ENCODE measurements around the gene LRWD1.
"Not testable (repeated sequence)": the region's sequence is repeated elsewhere in the genome, so short reads cannot be mapped to it uniquely, and the experiment has no call there.

The LRWD1 gene

DNA sequence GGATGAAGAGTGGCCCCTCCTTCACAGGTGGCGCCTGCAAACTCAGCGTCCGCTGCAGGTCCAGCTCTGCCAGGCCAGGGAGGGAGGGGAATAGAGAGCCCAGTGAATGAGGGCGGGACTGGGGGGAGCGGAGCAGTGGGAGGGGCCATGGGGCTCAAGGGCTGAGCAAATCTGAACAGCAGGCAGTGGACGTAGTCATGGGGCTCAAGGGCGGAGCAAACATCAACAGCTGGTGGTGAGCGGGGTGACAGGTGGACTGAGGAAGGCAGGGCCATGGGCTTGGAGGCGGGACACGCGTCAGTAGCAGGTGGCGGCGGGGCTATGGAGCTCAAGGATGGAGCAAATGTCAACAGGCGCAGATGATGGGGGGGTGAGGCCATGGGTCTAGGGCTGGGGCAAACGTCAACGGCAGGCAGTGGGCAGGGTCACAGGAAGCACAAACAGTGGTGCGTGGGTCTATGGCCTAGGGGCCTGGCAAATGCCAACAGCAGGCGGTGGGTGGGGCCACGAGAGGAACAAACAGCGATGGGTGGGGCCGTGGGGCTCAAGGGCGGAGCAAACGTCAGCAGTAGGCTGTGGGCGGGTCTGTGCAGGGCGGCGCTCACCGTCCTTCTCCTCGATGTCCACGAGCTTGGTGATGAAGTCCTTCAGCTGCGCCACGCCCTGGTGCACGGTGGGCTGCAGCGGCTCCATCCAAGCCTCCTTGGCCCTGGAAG is 28.6 kb downstream of the LRWD1 start:
- H3K9me3 ChIP-seq (ENCODE audit: low read length); H3K36me3 ChIP-seq (ENCODE audit: insufficient read depth, low read length); H3K27ac ChIP-seq (ENCODE audit: low read depth, low read length); H3K27me3 ChIP-seq (ENCODE audit: control insufficient read depth in 1 of 2, insufficient read depth in 2 of 2, low read length in 2 of 2); H3K9ac ChIP-seq (ENCODE audit: low read length); H3K4me3 ChIP-seq (ENCODE audit: low read depth in 1 of 2, low read length in 2 of 2); H3K4me1 ChIP-seq (ENCODE audit: insufficient read depth, low read length): not testable (repeated sequence)

DNA sequence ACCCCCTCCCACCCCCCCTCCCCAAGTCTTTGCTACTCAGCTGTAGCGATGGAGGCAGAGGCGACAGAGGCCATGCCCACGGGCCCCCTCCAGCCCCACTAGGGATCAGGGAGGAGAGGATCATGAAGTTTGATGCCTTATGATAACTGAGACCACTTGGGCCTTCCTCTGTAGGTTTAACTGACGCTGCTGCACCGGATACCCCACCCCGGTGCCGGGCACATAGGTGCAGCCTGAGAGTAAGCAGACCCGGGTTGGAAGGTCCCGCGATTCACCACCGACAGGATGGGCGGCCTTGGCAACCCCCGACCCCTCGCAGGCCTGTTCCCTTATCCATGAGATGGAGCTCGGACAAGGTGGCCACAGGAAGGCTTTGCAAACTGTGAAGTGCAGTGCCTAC is 29.2 kb downstream of the LRWD1 start:
- H3K27ac ChIP-seq (ENCODE audit: low read depth, low read length); H3K9me3 ChIP-seq (ENCODE audit: low read length); H3K4me1 ChIP-seq (ENCODE audit: insufficient read depth, low read length); H3K9ac ChIP-seq (ENCODE audit: low read length); H3K36me3 ChIP-seq (ENCODE audit: insufficient read depth, low read length); H3K27me3 ChIP-seq (ENCODE audit: control insufficient read depth in 1 of 2, insufficient read depth in 2 of 2, low read length in 2 of 2); H3K4me3 ChIP-seq (ENCODE audit: low read depth in 1 of 2, low read length in 2 of 2): not testable (repeated sequence)

DNA sequence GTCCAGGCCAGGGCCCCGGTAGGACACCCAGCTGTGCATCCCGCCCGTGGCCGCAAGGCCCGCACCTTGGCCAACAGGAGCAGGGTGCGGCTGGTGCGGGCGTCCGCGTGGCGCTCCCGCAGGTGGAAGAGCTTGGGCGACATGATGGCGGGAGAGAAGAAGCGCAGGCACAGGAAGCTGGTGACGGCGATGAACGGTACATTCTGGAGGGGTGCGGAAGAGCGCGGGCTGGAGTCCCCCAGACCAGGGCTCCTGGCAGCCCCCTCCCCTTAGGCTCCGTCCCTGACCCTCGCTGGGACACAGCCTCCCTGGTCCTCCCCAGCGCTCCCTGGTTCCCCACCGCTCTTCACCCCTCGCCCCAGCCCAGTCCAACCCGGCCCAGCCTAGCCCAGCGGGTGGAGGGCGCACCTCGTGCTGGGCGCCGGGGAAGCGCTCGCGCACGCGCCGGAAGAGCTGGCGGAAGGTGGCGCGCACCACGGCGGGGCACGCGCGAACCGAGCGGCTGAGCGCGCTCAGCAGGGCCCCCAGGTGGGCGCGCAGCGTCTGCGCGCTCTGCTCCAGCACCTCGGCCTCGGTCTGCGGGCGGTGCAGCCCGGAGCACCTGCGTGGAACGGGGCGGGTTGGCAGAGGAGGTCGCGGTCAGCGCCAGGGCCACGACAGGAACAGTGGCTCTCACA is 29.8 kb downstream of the LRWD1 start:
- not testable (repeated sequence) for H3K9me3 ChIP-seq (ENCODE audit: low read length); H3K27me3 ChIP-seq (ENCODE audit: control insufficient read depth in 1 of 2, insufficient read depth in 2 of 2, low read length in 2 of 2); H3K4me1 ChIP-seq (ENCODE audit: insufficient read depth, low read length); H3K4me3 ChIP-seq (ENCODE audit: low read depth in 1 of 2, low read length in 2 of 2); H3K27ac ChIP-seq (ENCODE audit: low read depth, low read length); H3K36me3 ChIP-seq (ENCODE audit: insufficient read depth, low read length); H3K9ac ChIP-seq (ENCODE audit: low read length)

DNA sequence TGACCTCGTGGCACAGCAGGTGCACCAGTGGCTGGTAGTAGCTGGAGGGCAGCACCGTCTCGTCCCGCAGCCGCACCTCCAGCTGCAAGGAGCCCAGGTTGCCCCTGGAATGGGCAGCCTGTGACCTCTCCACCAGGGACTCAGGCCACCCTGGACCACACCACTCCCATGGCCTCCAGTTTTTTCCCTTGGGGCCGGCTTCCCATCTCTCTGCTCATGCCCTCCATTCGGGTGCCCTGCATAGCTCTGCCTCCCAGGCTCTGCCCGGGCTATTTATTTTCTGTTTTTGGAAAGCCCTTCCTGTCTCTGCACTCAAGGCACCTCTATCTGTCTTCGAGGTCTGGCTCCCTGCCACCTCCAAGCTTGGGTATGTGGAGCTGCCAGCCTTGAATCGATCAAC is 32.1 kb downstream of the LRWD1 start:
- not testable (repeated sequence) for H3K4me1 ChIP-seq (ENCODE audit: insufficient read depth, low read length); H3K9ac ChIP-seq (ENCODE audit: low read length); H3K36me3 ChIP-seq (ENCODE audit: insufficient read depth, low read length); H3K9me3 ChIP-seq (ENCODE audit: low read length); H3K27me3 ChIP-seq (ENCODE audit: control insufficient read depth in 1 of 2, insufficient read depth in 2 of 2, low read length in 2 of 2); H3K4me3 ChIP-seq (ENCODE audit: low read depth in 1 of 2, low read length in 2 of 2); H3K27ac ChIP-seq (ENCODE audit: low read depth, low read length)

DNA sequence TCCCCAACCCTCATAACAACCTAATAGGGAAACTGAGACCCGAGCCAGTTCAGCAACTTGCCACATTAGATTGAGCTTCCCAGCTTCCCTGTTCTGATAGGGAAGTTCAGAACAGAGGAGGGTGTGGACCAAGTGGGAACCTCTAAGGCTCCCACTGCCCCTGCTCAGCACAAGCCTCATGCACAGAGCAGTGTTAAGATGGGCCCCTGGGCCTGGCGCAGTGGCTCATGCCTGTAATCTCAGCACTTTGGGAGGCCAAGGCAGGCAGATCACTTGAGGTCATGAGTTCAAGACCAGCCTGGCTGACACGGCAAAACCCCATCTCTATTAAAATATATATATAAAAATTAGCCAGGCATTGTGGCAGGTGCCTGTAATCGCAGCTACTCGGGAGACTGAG is 32.5 kb downstream of the LRWD1 start:
- H3K4me1 ChIP-seq (ENCODE audit: insufficient read depth, low read length); H3K9ac ChIP-seq (ENCODE audit: low read length); H3K4me3 ChIP-seq (ENCODE audit: low read depth in 1 of 2, low read length in 2 of 2); H3K36me3 ChIP-seq (ENCODE audit: insufficient read depth, low read length); H3K27ac ChIP-seq (ENCODE audit: low read depth, low read length); H3K27me3 ChIP-seq (ENCODE audit: control insufficient read depth in 1 of 2, insufficient read depth in 2 of 2, low read length in 2 of 2); H3K9me3 ChIP-seq (ENCODE audit: low read length): not testable (repeated sequence)

DNA sequence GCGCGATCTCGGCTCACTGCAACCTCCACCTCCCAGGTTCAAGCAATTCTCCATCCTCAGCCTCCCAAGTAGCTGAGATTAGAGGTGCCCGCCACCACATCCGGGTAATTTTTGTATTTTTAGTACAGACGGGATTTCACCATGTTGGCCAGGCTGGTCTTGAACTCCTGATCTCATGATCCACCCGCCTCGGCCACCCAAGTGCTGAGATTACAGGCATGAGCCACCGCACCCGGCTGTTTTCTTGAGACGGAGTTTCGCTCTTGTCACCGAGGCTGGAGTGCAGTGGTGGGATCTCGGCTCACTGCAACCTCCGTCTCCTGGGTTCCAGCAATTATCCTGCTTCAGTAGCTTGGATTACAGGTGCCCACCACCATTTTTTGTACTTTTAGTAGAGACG is 33.5 kb downstream of the LRWD1 start:
- H3K4me1 ChIP-seq (ENCODE audit: insufficient read depth, low read length); H3K9ac ChIP-seq (ENCODE audit: low read length); H3K27me3 ChIP-seq (ENCODE audit: control insufficient read depth in 1 of 2, insufficient read depth in 2 of 2, low read length in 2 of 2); H3K4me3 ChIP-seq (ENCODE audit: low read depth in 1 of 2, low read length in 2 of 2); H3K9me3 ChIP-seq (ENCODE audit: low read length); H3K36me3 ChIP-seq (ENCODE audit: insufficient read depth, low read length); H3K27ac ChIP-seq (ENCODE audit: low read depth, low read length): not testable (repeated sequence)

DNA sequence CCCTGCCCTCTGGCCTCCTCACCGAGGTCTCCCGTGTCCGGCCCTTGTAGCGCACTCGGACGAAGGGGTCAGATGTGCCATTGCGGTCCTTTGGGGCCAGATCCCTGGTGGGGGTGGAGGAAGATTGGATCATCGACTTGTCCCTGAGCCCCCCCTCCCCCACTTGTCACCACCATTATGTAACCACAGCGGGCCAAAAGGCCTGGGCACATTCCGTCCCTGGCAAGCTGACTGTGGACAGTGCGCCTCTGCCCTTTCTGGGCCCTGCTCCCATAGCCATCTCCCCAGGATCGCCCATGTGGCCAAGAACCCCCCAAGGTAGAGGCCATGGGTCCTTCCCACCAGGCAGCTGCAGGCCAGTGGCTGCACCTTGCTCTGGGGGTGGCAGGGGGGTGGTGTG is 38.4 kb downstream of the LRWD1 start:
- not testable (repeated sequence) for H3K4me1 ChIP-seq (ENCODE audit: insufficient read depth, low read length); H3K9me3 ChIP-seq (ENCODE audit: low read length); H3K9ac ChIP-seq (ENCODE audit: low read length); H3K27me3 ChIP-seq (ENCODE audit: control insufficient read depth in 1 of 2, insufficient read depth in 2 of 2, low read length in 2 of 2); H3K4me3 ChIP-seq (ENCODE audit: low read depth in 1 of 2, low read length in 2 of 2); H3K27ac ChIP-seq (ENCODE audit: low read depth, low read length); H3K36me3 ChIP-seq (ENCODE audit: insufficient read depth, low read length)

DNA sequence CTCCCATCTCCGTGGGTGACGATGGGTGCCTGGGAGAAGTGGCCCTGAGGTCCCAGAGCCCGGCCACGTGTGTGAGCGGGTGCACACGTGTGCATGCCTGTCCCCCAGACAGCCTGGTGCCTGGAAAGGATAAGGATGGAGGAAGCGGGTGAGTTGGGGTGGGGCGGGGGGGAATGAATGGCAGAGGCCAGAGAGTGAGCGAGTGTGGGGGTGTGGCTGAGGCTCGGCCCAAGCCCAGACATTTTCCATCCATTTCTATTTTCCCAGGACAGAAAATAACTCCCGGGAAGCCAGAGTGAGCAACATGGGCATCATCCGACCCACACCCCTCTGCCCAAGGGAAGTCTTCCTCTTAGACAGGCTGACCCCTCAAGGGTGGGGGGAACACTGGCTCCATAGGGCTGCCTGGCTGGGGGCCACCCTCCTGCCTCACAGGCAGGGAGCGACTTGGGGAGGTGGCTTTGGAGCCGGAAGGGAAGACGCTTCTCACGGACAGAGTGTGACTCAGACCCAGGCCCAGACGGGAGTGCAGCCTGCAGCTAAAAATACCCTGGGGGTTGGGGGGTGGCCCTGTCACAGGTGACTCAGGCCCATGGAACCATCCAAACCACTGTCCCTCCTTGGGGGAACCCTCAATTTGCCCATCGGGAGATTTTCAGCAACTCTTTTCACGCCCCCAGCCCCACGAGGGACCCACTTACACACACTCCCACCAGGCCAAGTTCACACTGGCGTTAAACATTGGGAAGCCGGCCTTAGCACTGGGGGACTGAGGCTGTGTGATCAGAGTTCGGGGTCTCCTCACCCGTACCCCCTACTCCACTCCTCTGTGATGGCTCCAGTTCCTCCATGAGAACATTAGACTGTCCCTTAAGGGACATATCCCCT is 40.8 kb downstream of the LRWD1 start:
- not testable (repeated sequence) for H3K9ac ChIP-seq (ENCODE audit: low read length); H3K4me3 ChIP-seq (ENCODE audit: low read depth in 1 of 2, low read length in 2 of 2); H3K27me3 ChIP-seq (ENCODE audit: control insufficient read depth in 1 of 2, insufficient read depth in 2 of 2, low read length in 2 of 2); H3K27ac ChIP-seq (ENCODE audit: low read depth, low read length); H3K4me1 ChIP-seq (ENCODE audit: insufficient read depth, low read length); H3K9me3 ChIP-seq (ENCODE audit: low read length); H3K36me3 ChIP-seq (ENCODE audit: insufficient read depth, low read length)

DNA sequence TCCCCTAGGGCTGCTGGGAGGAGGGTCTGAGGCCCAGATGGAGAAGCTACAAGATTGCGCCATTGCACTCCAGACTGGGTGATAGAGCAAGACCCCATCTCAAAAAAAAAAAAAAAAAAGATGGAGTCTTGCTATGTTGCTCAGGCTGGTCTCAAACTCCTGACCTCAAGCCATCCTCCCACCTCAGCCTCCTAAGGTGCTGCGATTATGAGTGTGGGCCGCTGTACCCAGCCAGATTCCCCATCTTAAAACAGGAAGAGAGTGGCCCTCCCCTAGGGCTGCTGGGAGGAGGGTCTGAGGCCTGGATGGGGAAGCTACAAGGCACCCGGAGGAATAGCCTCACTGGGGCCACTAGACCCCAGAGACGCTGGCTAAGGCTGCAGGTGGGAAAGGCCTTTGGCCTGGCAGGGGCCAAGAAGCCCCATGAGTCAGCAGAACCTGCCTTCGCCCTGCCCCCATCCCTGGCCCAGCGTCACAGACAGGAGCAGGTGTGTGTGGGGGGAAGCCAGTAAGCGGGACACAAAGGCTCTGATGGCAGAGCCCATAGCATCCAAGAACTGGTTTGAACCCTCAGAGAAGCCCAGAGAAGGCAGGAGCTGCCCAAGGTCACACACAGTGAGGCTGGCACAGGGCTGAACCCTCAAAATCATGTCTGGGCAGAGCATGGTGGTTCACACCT is 42.8 kb downstream of the LRWD1 start:
- H3K27me3 ChIP-seq (ENCODE audit: control insufficient read depth in 1 of 2, insufficient read depth in 2 of 2, low read length in 2 of 2); H3K4me3 ChIP-seq (ENCODE audit: low read depth in 1 of 2, low read length in 2 of 2); H3K9me3 ChIP-seq (ENCODE audit: low read length); H3K27ac ChIP-seq (ENCODE audit: low read depth, low read length); H3K36me3 ChIP-seq (ENCODE audit: insufficient read depth, low read length); H3K9ac ChIP-seq (ENCODE audit: low read length); H3K4me1 ChIP-seq (ENCODE audit: insufficient read depth, low read length): not testable (repeated sequence)

DNA sequence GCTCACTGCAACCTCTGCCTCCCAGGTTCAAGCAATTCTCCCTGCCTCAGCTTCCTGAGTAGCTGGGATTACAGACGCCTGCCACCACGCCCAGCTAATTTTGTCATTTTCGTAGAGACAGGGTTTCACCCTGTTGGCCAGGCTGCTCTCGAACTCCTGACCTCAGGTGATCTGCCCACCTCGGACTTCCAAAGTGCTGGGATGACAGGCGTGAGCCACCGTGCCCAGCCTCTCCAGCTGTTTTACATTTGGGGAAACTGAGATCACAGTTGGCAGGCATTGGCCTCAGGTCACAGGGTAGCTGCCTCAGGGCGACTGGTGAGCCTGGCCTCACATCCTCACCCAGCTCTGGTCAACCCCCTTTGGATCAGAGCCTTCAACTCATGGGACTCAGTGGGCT is 45.8 kb downstream of the LRWD1 start:
- not testable (repeated sequence) for H3K36me3 ChIP-seq (ENCODE audit: insufficient read depth, low read length); H3K27me3 ChIP-seq (ENCODE audit: control insufficient read depth in 1 of 2, insufficient read depth in 2 of 2, low read length in 2 of 2); H3K9me3 ChIP-seq (ENCODE audit: low read length); H3K4me1 ChIP-seq (ENCODE audit: insufficient read depth, low read length); H3K9ac ChIP-seq (ENCODE audit: low read length); H3K4me3 ChIP-seq (ENCODE audit: low read depth in 1 of 2, low read length in 2 of 2); H3K27ac ChIP-seq (ENCODE audit: low read depth, low read length)

DNA sequence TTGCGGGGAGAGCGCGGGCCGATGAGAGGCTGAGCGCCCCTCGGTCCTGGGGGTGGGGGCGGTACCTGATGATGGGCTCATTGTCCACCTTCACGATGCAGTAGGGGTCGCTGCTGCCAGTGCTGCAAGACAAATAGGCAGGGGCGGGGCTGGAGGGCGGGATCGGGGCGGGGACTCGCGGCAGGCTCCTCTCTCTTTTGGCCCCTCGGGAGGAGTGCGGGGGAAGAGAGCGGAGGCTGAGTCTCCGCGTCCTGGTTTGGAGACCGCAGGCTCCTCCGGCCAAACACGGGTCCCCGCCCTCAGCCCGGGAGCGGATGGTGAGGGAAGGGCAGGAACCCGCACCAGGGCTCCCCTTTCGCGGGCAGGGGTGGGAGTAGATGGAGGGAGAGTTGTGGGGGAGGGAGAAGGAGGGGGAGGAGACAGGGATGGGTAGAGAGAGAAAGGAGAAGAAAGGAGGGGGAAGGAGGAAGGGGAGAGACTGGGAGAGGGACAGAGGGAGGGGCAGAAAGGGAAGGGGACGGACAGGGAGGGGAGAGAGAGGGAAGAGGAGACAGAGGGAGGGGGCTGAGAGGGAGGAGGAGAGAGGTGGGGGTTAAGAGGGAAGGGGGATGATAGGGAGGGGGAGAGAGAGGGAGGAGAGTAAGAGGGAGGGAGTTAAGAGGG is 47.2 kb downstream of the LRWD1 start:
- not testable (repeated sequence) for H3K9me3 ChIP-seq (ENCODE audit: low read length); H3K36me3 ChIP-seq (ENCODE audit: insufficient read depth, low read length); H3K9ac ChIP-seq (ENCODE audit: low read length); H3K4me1 ChIP-seq (ENCODE audit: insufficient read depth, low read length); H3K4me3 ChIP-seq (ENCODE audit: low read depth in 1 of 2, low read length in 2 of 2); H3K27me3 ChIP-seq (ENCODE audit: control insufficient read depth in 1 of 2, insufficient read depth in 2 of 2, low read length in 2 of 2); H3K27ac ChIP-seq (ENCODE audit: low read depth, low read length)

Measured in muscle layer of colon (tissue), 2 donors.